ENCODE results near the gene CDK17.
A peak's percentile ranks its signal among the peaks of the same experiment; 100 is the strongest.

The CDK17 gene

GRCh38 chr12:96228566-96229248 lies 171.5 kb downstream of the CDK17 start:
- TF ChIP-seq CREB1 (IDR thresholded peaks at IDR 0.05; ENCODE audit: low read depth) = no peak
- peak; percentile 40; the same call in 1 of the 2 replicates for TF ChIP-seq REST (IDR thresholded peaks at IDR 0.05; ENCODE audit: low read depth)
- no peak for TF ChIP-seq FOXM1 (IDR thresholded peaks at IDR 0.05; ENCODE audit: borderline replicate concordance, low read depth)
- TF ChIP-seq CEBPB (IDR thresholded peaks at IDR 0.05) = no peak
- no peak for TF ChIP-seq ZBTB7A (IDR thresholded peaks at IDR 0.05; ENCODE audit: low read depth)
- TF ChIP-seq USF1 (IDR thresholded peaks at IDR 0.05) = no peak
- no peak for TF ChIP-seq TAF1 (IDR thresholded peaks at IDR 0.05; ENCODE audit: low read depth)
- no peak for TF ChIP-seq TCF12 (IDR thresholded peaks at IDR 0.05; ENCODE audit: low read depth)
- no peak for TF ChIP-seq NFIC (IDR thresholded peaks at IDR 0.05)
